AG04449 (cell line): Measurements from ENCODE around the gene MUC21.

ENCODE experiments used
- CTCF ChIA-PET: fragments of 350-600 bp; formaldehyde crosslinking; extraction: SDS; loops from one replicate; lab custom pipeline; 2021; ENCODE audit warnings: antibody characterized with exemption; lab: Yijun Ruan, JAX
- POLR2A ChIA-PET: fragments of 400-600, 350-600 bp; formaldehyde crosslinking; extraction: SDS; loops from one replicate; lab custom pipeline; 2020; ENCODE audit warnings: antibody characterized with exemption, inconsistent platforms; lab: Yijun Ruan, JAX
- DNase-seq: peaks from one replicate; pipeline ENCODE4 v3.0.0-alpha.2; 2010; ENCODE audit warnings: low read depth, low spot score
- H3K4me3 ChIP-seq: 2 replicates; pipeline ENCODE4 v1.5.1; 2011; ENCODE audit warnings: low read depth, mild to moderate bottlenecking, control low read depth, low read length
- TF ChIP-seq, protein P1 (sequence below): IDR thresholded peaks from one replicate; pipeline ENCODE4 v1.5.1; 2011; ENCODE audit warnings: mild to moderate bottlenecking, moderate library complexity, low read length, control low read depth, inconsistent platforms; ENCODE audit not compliant: insufficient read depth; ENCODE audit errors: missing control alignments

Gene MUC21

GRCh38 chr6:31001281-31001888 is 17.9 kb downstream of the MUC21 start:
- ChIA-PET CTCF (no interaction called here), POLR2A (no interaction called here)
- TF ChIP-seq, protein P1, sequence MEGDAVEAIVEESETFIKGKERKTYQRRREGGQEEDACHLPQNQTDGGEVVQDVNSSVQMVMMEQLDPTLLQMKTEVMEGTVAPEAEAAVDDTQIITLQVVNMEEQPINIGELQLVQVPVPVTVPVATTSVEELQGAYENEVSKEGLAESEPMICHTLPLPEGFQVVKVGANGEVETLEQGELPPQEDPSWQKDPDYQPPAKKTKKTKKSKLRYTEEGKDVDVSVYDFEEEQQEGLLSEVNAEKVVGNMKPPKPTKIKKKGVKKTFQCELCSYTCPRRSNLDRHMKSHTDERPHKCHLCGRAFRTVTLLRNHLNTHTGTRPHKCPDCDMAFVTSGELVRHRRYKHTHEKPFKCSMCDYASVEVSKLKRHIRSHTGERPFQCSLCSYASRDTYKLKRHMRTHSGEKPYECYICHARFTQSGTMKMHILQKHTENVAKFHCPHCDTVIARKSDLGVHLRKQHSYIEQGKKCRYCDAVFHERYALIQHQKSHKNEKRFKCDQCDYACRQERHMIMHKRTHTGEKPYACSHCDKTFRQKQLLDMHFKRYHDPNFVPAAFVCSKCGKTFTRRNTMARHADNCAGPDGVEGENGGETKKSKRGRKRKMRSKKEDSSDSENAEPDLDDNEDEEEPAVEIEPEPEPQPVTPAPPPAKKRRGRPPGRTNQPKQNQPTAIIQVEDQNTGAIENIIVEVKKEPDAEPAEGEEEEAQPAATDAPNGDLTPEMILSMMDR, result no peak

DNA sequence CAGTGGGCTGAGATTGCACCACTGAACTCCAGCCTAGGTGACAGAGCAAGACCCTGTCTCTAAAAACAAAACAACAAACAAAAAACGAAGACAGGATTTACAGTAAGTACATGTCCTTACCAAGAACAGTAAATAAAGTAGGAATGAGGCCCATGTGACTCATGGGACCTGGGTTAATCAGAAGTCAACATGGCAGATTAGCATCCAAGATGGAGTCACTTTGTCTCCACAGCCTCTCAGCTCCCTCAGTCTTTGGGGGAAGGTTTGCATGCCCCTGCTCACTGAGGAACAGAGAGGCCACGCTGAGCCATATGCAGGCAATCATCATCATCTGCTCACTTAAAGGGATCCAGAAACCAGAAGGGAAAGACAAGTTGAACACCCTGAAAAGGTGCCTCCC is 19.0 kb downstream of the MUC21 start:
- CTCF ChIA-PET, result interaction anchor here (1.2 to 1.6 kb wide), 2 partner anchors 10 to 67 kb away, joined by 4 to 8 read pairs; no protein-coding TSS in a partner anchor
- POLR2A ChIA-PET, result no interaction called here
- TF ChIP-seq, protein P1, result no peak
- H3K4me3 ChIP-seq, result no peak overlapping the region
- no peak for DNase-seq

More at GRCh38 chr6:31001281-31001888, 17.9 kb downstream of the MUC21 start:
- no peak for DNase-seq
- H3K4me3 ChIP-seq, result no peak overlapping the region

GRCh38 chr6:31004794-31005193 is 21.3 kb downstream of the MUC21 start:
- TF ChIP-seq, protein P1, result no peak
- no peak overlapping the region for H3K4me3 ChIP-seq
- DNase-seq, result no peak
- ChIA-PET POLR2A (no interaction called here), CTCF (interaction anchor here (1.0 kb wide), 1 partner anchor 89 kb away, joined by 3 read pairs; no protein-coding TSS in a partner anchor)

DNA sequence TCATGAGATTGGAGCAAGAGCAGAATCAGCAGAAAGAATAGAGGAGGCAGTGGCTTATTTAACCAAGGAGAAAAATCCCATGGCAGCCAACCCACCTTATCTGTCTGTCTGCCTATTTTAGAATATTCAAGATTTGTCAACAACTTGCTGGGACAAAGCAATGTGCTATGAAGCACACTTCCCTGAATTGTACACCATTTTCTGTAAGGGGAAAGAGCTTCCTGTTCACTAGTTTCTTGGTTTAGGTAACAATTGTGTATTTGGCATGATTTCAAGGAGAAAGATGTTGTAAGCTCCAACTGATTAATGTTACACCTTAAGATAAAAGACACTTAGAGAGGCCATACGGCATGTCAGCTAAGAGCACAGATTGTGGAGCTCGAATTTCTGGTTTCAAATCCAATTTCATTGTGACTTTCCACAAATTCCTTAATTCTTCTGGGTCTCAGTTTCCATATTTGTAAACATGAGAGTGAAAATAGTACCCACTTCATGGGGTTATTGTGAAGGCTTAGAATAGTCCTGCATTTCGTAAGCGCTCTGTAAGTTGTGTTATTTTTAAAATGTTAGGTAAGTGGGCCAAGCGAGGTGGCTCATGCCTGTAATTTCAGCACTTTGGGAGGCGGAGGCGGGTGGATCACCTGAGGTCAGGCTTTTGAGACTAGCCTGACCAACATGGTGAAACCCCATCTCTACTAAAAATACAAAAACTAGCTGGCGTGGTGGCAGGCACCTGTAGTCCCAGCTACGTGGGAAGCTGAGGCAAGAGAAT is 21.9 kb downstream of the MUC21 start:
- ChIA-PET CTCF (interaction anchor here (1.0 kb wide), 1 partner anchor 90 kb away, joined by 3 read pairs; no protein-coding TSS in a partner anchor), POLR2A (interaction anchor here (0.6 kb wide), 1 partner anchor 11 kb away, joined by 5 read pairs; no protein-coding TSS in a partner anchor)
- no peak overlapping the region for H3K4me3 ChIP-seq
- no peak for DNase-seq
- TF ChIP-seq, protein P1, result no peak

DNA sequence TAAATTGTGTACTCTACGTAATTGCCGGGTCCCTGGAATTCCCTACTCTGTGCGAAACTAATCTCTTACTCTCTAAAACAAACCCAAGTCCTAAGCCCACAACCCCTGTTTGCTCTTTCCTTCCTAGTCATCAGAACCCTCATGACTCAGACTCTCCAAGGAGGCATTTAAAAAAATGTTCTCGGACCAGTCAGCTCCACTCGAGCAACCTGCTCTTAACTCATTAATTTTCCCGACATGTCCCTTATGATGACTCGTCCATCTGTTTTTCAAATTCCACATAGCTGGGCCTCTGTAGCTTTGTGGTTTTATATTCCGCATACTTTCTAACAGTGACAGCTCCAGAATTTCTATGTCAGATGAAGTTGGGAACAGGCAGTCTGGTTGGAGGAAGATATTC is 24.2 kb downstream of the MUC21 start:
- peak; percentile 70 for DNase-seq
- H3K4me3 ChIP-seq, result no peak overlapping the region
- TF ChIP-seq, protein P1, result no peak
- CTCF ChIA-PET, result interaction anchor here (1.0 to 1.5 kb wide), 5 partner anchors 9 to 62 kb away, joined by 3 to 4 read pairs (median 3); no protein-coding TSS in a partner anchor
- POLR2A ChIA-PET, result interaction anchor here (0.6 to 1.1 kb wide), 2 partner anchors 26 to 150 kb away, joined by 3 to 4 read pairs; no protein-coding TSS in a partner anchor

- POLR2A ChIA-PET, result interaction anchor here (1.1 kb wide), 1 partner anchor 26 kb away, joined by 3 read pairs; no protein-coding TSS in a partner anchor
Measured at GRCh38 chr6:31008165-31008564, 24.6 kb downstream of the MUC21 start.

More at GRCh38 chr6:31008165-31008564, 24.6 kb downstream of the MUC21 start:
- CTCF ChIA-PET, result interaction anchor here (1.0 to 1.5 kb wide), 5 partner anchors 9 to 61 kb away, joined by 3 to 4 read pairs (median 3); no protein-coding TSS in a partner anchor
- H3K4me3 ChIP-seq, result no peak overlapping the region
- TF ChIP-seq, protein P1, result no peak
- DNase-seq, result no peak
